H1 (cell line): ENCODE results near the gene RADX.

Experiments used
- ATF3 ChIP-seq: IDR thresholded peaks from 2 replicates; pipeline ENCODE4 v1.6.1; 2011; ENCODE audit warnings: low read depth, mild to moderate bottlenecking, low read length; ENCODE audit not compliant: insufficient read depth
- BACH1 ChIP-seq: IDR thresholded peaks from 2 replicates; pipeline ENCODE4 v1.6.1; 2012; ENCODE audit warnings: low read length, improper control_type of control experiment
- CTCF ChIP-seq, 3 experiments: IDR thresholded peaks; 1 replicate in 2 of 3; 2 replicates in 1 of 3; pipeline versions ENCODE4 v1.5.1 to v1.6.1; 2011; ENCODE audit warnings: low read length in 3 of 3, mild to moderate bottlenecking in 3 of 3, inconsistent platforms in 2 of 3, low read depth in 1 of 3, moderate library complexity in 1 of 3; ENCODE audit not compliant: insufficient read depth in 1 of 3; ENCODE audit errors: control extremely low read depth in 1 of 3
- EZH2 ChIP-seq: fragments of 200-600 bp; sonication (generic); IDR thresholded peaks from 2 replicates; pipeline ENCODE4 v1.7.1; 2012; ENCODE audit warnings: low read depth, mild to moderate bottlenecking, moderate library complexity, low read length, inconsistent platforms; ENCODE audit not compliant: severe bottlenecking
- GTF2F1 ChIP-seq: IDR thresholded peaks from 2 replicates; pipeline ENCODE4 v1.6.1; 2012; ENCODE audit warnings: low read depth, low read length, improper control_type of control experiment, borderline replicate concordance
- POLR2A ChIP-seq, 2 experiments: IDR thresholded peaks; 1 replicate in 1 of 2; 2 replicates in 1 of 2; pipeline ENCODE4 v1.6.1; 2011; ENCODE audit warnings: low read depth in 2 of 2, low read length in 2 of 2, mild to moderate bottlenecking in 2 of 2; ENCODE audit errors: control extremely low read depth in 1 of 2
- POLR2AphosphoS5 ChIP-seq: IDR thresholded peaks from 2 replicates; pipeline ENCODE4 v1.6.1; 2011; ENCODE audit warnings: low read depth, low read length
- RXRA ChIP-seq: IDR thresholded peaks from 2 replicates; pipeline ENCODE4 v1.6.1; 2011; ENCODE audit warnings: low read depth, mild to moderate bottlenecking, low read length, moderate library complexity; ENCODE audit not compliant: insufficient read depth
- SAP30 ChIP-seq: fragments of 300-600 bp; sonication (generic); IDR thresholded peaks from 2 replicates; pipeline ENCODE4 v1.7.1; 2012; ENCODE audit warnings: low read length, moderate library complexity, mild to moderate bottlenecking, inconsistent platforms; ENCODE audit not compliant: insufficient read depth, insufficient replicate concordance
- SIRT6 ChIP-seq: IDR thresholded peaks from one replicate; pipeline ENCODE4 v1.7.1; 2012; ENCODE audit warnings: low read length, inconsistent platforms
- SIX5 ChIP-seq: IDR thresholded peaks from 2 replicates; pipeline ENCODE4 v1.6.1; 2011; ENCODE audit warnings: mild to moderate bottlenecking, low read depth, low read length
- SP1 ChIP-seq: IDR thresholded peaks from 2 replicates; pipeline ENCODE4 v1.6.1; 2011; ENCODE audit warnings: low read depth, low read length
- TAF1 ChIP-seq: IDR thresholded peaks from 2 replicates; pipeline ENCODE4 v1.6.1; 2011; ENCODE audit warnings: mild to moderate bottlenecking, low read depth, low read length
- TF ChIP-seq, protein P1 (sequence below): IDR thresholded peaks from 2 replicates; pipeline ENCODE4 v1.6.1; 2011; ENCODE audit warnings: low read length, improper control_type of control experiment

- TF ChIP-seq GTF2F1 (no peak), CTCF (IDR thresholded peaks at IDR 0.05; ENCODE audit: control extremely low read depth in 1 of 3, insufficient read depth in 1 of 3, low read depth in 1 of 3, low read length in 3 of 3) (no peak), POLR2A (IDR thresholded peaks at IDR 0.05; ENCODE audit: control extremely low read depth in 1 of 2, low read depth in 2 of 2, low read length in 2 of 2) (no peak), BACH1 (no peak), TAF1 (no peak), SIRT6 (no peak), RXRA (no peak), SP1 (no peak), SAP30 (no peak), POLR2AphosphoS5 (no peak), ATF3 (no peak), EZH2 (no peak), SIX5 (no peak)
- TF ChIP-seq, protein P1, sequence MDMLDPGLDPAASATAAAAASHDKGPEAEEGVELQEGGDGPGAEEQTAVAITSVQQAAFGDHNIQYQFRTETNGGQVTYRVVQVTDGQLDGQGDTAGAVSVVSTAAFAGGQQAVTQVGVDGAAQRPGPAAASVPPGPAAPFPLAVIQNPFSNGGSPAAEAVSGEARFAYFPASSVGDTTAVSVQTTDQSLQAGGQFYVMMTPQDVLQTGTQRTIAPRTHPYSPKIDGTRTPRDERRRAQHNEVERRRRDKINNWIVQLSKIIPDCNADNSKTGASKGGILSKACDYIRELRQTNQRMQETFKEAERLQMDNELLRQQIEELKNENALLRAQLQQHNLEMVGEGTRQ, result no peak
Measured at GRCh38 chrX:106608016-106608415, 3.8 kb upstream of the RADX start.
